Skeletal muscle tissue (tissue), 4 donors: Measurements from ENCODE around the gene RNF167. TPM values are rescaled to one million over a fixed set of nuclear protein-coding genes. Genes with fewer than 3 reads are reported as not detected.

ENCODE experiments used
- H3K27ac ChIP-seq: one replicate; pipeline ENCODE4 v1.7.0; 2013; ENCODE audit warnings: mild to moderate bottlenecking, low read depth, low read length, inconsistent platforms
- H3K27me3 ChIP-seq, 3 donors: one replicate each; pipeline ENCODE4 v1.7.0; 2013; ENCODE audit warnings: low read length in 3 of 3; ENCODE audit not compliant: control insufficient read depth in 3 of 3, insufficient read depth in 3 of 3
- H3K36me3 ChIP-seq, 3 donors: one replicate each; pipeline ENCODE4 v1.7.0; 2013; ENCODE audit warnings: low read length in 3 of 3; ENCODE audit not compliant: control insufficient read depth in 3 of 3, insufficient read depth in 3 of 3
- H3K4me1 ChIP-seq, 3 donors: one replicate each; pipeline ENCODE4 v1.7.0; 2013; ENCODE audit warnings: low read length in 3 of 3, mild to moderate bottlenecking in 3 of 3; ENCODE audit not compliant: control insufficient read depth in 3 of 3, insufficient read depth in 3 of 3
- H3K4me3 ChIP-seq, 3 donors: one replicate each; pipeline ENCODE4 v1.7.0; 2013; ENCODE audit warnings: low read length in 3 of 3
- H3K9ac ChIP-seq, 3 donors: one replicate each; pipeline ENCODE4 v1.7.0; 2013; ENCODE audit warnings: low read length in 3 of 3, mild to moderate bottlenecking in 3 of 3, moderate library complexity in 2 of 3, low read depth in 1 of 3
- H3K9me3 ChIP-seq, 3 donors: one replicate each; pipeline ENCODE4 v1.7.0; 2013; ENCODE audit warnings: low read length in 3 of 3; ENCODE audit not compliant: control insufficient read depth in 3 of 3
- total RNA-seq: library from RNA; depleted of rRNA; stranded (reverse); fragments of >200 nt; gene quantifications from one replicate; pipeline ENCODE4 v1.2.3, GENCODE V29; 2014
- donor health status: Osteomylitis.

The RNF167 gene
- total RNA-seq, 1 donor from 2014 or later = 12.0 TPM

- Histone ChIP-seq H3K4me3 (no peak overlapping the region), H3K27ac (no peak overlapping the region)
These were observed 25.4 kb downstream of the RNF167 start for GRCh38 chr17:4965311-4965986.

GRCh38 chr17:4966844-4967538 lies 26.9 kb downstream of the RNF167 start:
- Histone ChIP-seq H3K27ac (peak overlapping the region; percentile 87), H3K36me3 (peaks cover 15 to 25% (median 16%) of the 10 kb centered on the region in 3 donors), H3K4me1 (peaks cover 39 to 52% (median 42%) of the 10 kb centered on the region in 3 donors), H3K9me3 (no peaks in the 10 kb centered on the region), H3K4me3 (peak overlapping the region; percentile 86 to 97 (median 87)), H3K9ac (peak overlapping the region; percentile 87 to 98 (median 97)), H3K27me3 (no peaks in the 10 kb centered on the region)

More at GRCh38 chr17:4965311-4965986, 25.4 kb downstream of the RNF167 start:
- Histone ChIP-seq H3K9me3 (no peaks in the 10 kb centered on the region), H3K9ac (no peak overlapping the region), H3K27me3 (no peaks in the 10 kb centered on the region), H3K36me3 (peaks cover 17 to 20% (median 20%) of the 10 kb centered on the region in 3 donors), H3K4me1 (peaks cover 31 to 42% (median 33%) of the 10 kb centered on the region in 3 donors)

GRCh38 chr17:4967539-4968485 lies 27.7 kb downstream of the RNF167 start, which contains the start of gene SPAG7:
Gene SPAG7, minus strand, starts transcription at chr17:4967817. Its CDS starts 13 bp downstream, at chr17:4967804.
- Histone ChIP-seq H3K4me1 (peaks cover 47 to 60% (median 50%) of the 10 kb centered on the region in 3 donors), H3K9ac (peak within 1 kb of the TSS; percentile 87 to 98 (median 97)), H3K27me3 (no peaks in the 10 kb centered on the region), H3K4me3 (peak within 1 kb of the TSS; percentile 86 to 97 (median 87)), H3K27ac (peak within 1 kb of the TSS; percentile 87), H3K9me3 (no peaks in the 10 kb centered on the region), H3K36me3 (peaks cover 22 to 31% (median 23%) of the 10 kb centered on the region in 3 donors)

GRCh38 chr17:4968486-4969046 lies 28.5 kb downstream of the RNF167 start:
- Histone ChIP-seq H3K4me1 (peaks cover 54 to 68% (median 57%) of the 10 kb centered on the region in 3 donors), H3K4me3 (peak overlapping the region; percentile 75 to 97 (median 86)), H3K36me3 (peaks cover 28 to 38% (median 28%) of the 10 kb centered on the region in 3 donors), H3K27me3 (no peaks in the 10 kb centered on the region), H3K9ac (peak overlapping the region; percentile 83 to 97 (median 87)), H3K9me3 (no peaks in the 10 kb centered on the region), H3K27ac (peak overlapping the region; percentile 87)

- Histone ChIP-seq H3K27ac (peak overlapping the region; percentile 87), H3K4me1 (peaks cover 60 to 73% (median 63%) of the 10 kb centered on the region in 3 donors), H3K36me3 (peaks cover 29 to 40% (median 31%) of the 10 kb centered on the region in 3 donors), H3K4me3 (peak overlapping the region; percentile 75 to 97 (median 86)), H3K9ac (peak overlapping the region; percentile 83 to 97 (median 87)), H3K9me3 (no peaks in the 10 kb centered on the region), H3K27me3 (no peaks in the 10 kb centered on the region)
These were observed 29.0 kb downstream of the RNF167 start for GRCh38 chr17:4969047-4969550.

GRCh38 chr17:4969551-4970173 lies 29.6 kb downstream of the RNF167 start:
- H3K4me3 ChIP-seq = peak overlapping the region in 1 of 3 donors; percentile 75
- H3K9ac ChIP-seq = peak overlapping the region in 2 of 3 donors; percentile 2 to 97
- H3K27me3 ChIP-seq = no peaks in the 10 kb centered on the region
- peaks cover 65 to 79% (median 68%) of the 10 kb centered on the region in 3 donors for H3K4me1 ChIP-seq
- peaks cover 33 to 42% (median 35%) of the 10 kb centered on the region in 3 donors for H3K36me3 ChIP-seq
- peak overlapping the region; percentile 45 for H3K27ac ChIP-seq
- H3K9me3 ChIP-seq = no peaks in the 10 kb centered on the region

GRCh38 chr17:4970273-4970672 lies 30.2 kb downstream of the RNF167 start:
- Histone ChIP-seq H3K27ac (peak overlapping the region; percentile 45), H3K9me3 (no peaks in the 10 kb centered on the region), H3K36me3 (peaks cover 33 to 40% (median 35%) of the 10 kb centered on the region in 3 donors), H3K9ac (peak overlapping the region in 1 of 3 donors; percentile 2), H3K4me1 (peaks cover 72 to 83% (median 73%) of the 10 kb centered on the region in 3 donors), H3K4me3 (no peak overlapping the region), H3K27me3 (no peaks in the 10 kb centered on the region)

GRCh38 chr17:4971826-4972225 lies 31.8 kb downstream of the RNF167 start:
- Histone ChIP-seq H3K4me1 (peaks cover 68 to 76% (median 70%) of the 10 kb centered on the region in 3 donors), H3K36me3 (peaks cover 38 to 47% (median 39%) of the 10 kb centered on the region in 3 donors), H3K27ac (peak overlapping the region; percentile 86)

More at GRCh38 chr17:4971826-4972225, 31.8 kb downstream of the RNF167 start:
- Histone ChIP-seq H3K9me3 (no peaks in the 10 kb centered on the region), H3K9ac (peak overlapping the region in 2 of 3 donors; percentile 47 to 68), H3K4me3 (no peak overlapping the region), H3K27me3 (no peaks in the 10 kb centered on the region)
